Stimulated activated CD4-positive, alpha-beta T cell treated with anti-CD3 and anti-CD28 coated beads, Interleukin-1b, Interleukin-23, amount 100 ng/mL, for 24 hours (primary cell): ENCODE measurements around the gene HS3ST5.

Experiments used
- DNase-seq, 4 experiments: peaks; one replicate each; pipeline ENCODE4 v3.0.0-alpha.2; 2020; ENCODE audit warnings: low read depth in 4 of 4, low spot score in 1 of 4

The HS3ST5 gene

GRCh38 chr6:114200891-114201290 lies 141.9 kb downstream of the HS3ST5 start:
- no peak for DNase-seq

- DNase-seq, result no peak
Observed at GRCh38 chr6:114195631-114196403, 147.0 kb downstream of the HS3ST5 start.

GRCh38 chr6:114195027-114195365 lies 147.8 kb downstream of the HS3ST5 start:
- no peak for DNase-seq

- no peak for DNase-seq
Observed at GRCh38 chr6:114194362-114195026, 148.3 kb downstream of the HS3ST5 start.

- DNase-seq, result no peak
Observed at GRCh38 chr6:114187563-114187962, 155.3 kb downstream of the HS3ST5 start.

GRCh38 chr6:114181664-114182063 lies 161.2 kb downstream of the HS3ST5 start:
- DNase-seq, result no peak

GRCh38 chr6:114179411-114179810 lies 163.4 kb downstream of the HS3ST5 start:
- no peak for DNase-seq

GRCh38 chr6:114176726-114177125 lies 166.1 kb downstream of the HS3ST5 start:
- no peak for DNase-seq

GRCh38 chr6:114172576-114173260 lies 170.1 kb downstream of the HS3ST5 start:
- DNase-seq, result no peak

- DNase-seq, result no peak
Observed at GRCh38 chr6:114171473-114171872, 171.3 kb downstream of the HS3ST5 start.

- no peak for DNase-seq
Observed at GRCh38 chr6:114170958-114171387, 171.8 kb downstream of the HS3ST5 start.

- no peak for DNase-seq
Observed at GRCh38 chr6:114170372-114170771, 172.5 kb downstream of the HS3ST5 start.

- no peak for DNase-seq
Observed at GRCh38 chr6:114169763-114170162, 173.1 kb downstream of the HS3ST5 start.

GRCh38 chr6:114167583-114168576 lies 174.9 kb downstream of the HS3ST5 start:
- no peak for DNase-seq

GRCh38 chr6:114164207-114164606 lies 178.6 kb downstream of the HS3ST5 start:
- DNase-seq, result no peak

- DNase-seq, result no peak
Observed at GRCh38 chr6:114162691-114163347, 180.0 kb downstream of the HS3ST5 start.

GRCh38 chr6:114160881-114161280 lies 181.9 kb downstream of the HS3ST5 start:
- no peak for DNase-seq

GRCh38 chr6:114159727-114160126 lies 183.1 kb downstream of the HS3ST5 start:
- no peak for DNase-seq

GRCh38 chr6:114158838-114159694 lies 183.8 kb downstream of the HS3ST5 start:
- DNase-seq, result no peak
